DND-41 (cell line): ENCODE results near the gene ZC3H12A.

ENCODE experiments used
- ATAC-seq: fragments of 200-7000 bp; cut with Tn5 transposase; 3 replicates; pipeline ENCODE4 v1.9.1; 2021; ENCODE audit warnings: low read depth; ENCODE audit not compliant: insufficient read depth
- DNase-seq: peaks from one replicate; pipeline ENCODE4 v3.0.0-alpha.2; 2020
- H2AFZ ChIP-seq: 2 replicates; pipeline ENCODE4 v1.6.0; 2012; ENCODE audit warnings: low read depth, low read length
- H3K27ac ChIP-seq: 2 replicates; pipeline ENCODE4 v1.5.1; 2012; ENCODE audit warnings: low read length, inconsistent platforms
- H3K27me3 ChIP-seq: fragments of 200-600 bp; sonication (generic); 2 replicates; pipeline ENCODE4 v1.6.0; 2012; ENCODE audit warnings: low read length, mild to moderate bottlenecking, inconsistent platforms; ENCODE audit not compliant: insufficient read depth, poor library complexity
- H3K36me3 ChIP-seq: 2 replicates; pipeline ENCODE4 v1.5.1; 2012; ENCODE audit warnings: low read length, inconsistent platforms; ENCODE audit not compliant: insufficient read depth
- H3K4me1 ChIP-seq: 2 replicates; pipeline ENCODE4 v1.5.1; 2012; ENCODE audit warnings: mild to moderate bottlenecking, low read length; ENCODE audit not compliant: insufficient read depth
- H3K4me2 ChIP-seq: 2 replicates; pipeline ENCODE4 v1.6.0; 2012; ENCODE audit warnings: mild to moderate bottlenecking, moderate library complexity, low read length, inconsistent platforms; ENCODE audit not compliant: insufficient read depth
- H3K4me3 ChIP-seq, 2 experiments: fragments of 200-600 bp in 1 of 2; shearing (Covaris generic) in 1 of 2; 2 replicates each; pipeline ENCODE4 v1.5.1; 2012 to 2016; ENCODE audit warnings: inconsistent platforms in 2 of 2, low read length in 2 of 2, mild to moderate bottlenecking in 2 of 2, low read depth in 1 of 2, moderate library complexity in 1 of 2
- H3K79me2 ChIP-seq: 2 replicates; pipeline ENCODE4 v1.6.0; 2012; ENCODE audit warnings: low read length, inconsistent platforms; ENCODE audit not compliant: insufficient read depth
- H3K9ac ChIP-seq: 2 replicates; pipeline ENCODE4 v1.6.0; 2012; ENCODE audit warnings: low read depth, mild to moderate bottlenecking, inconsistent platforms, low read length, moderate library complexity
- H3K9me3 ChIP-seq: 2 replicates; pipeline ENCODE4 v1.5.1; 2012; ENCODE audit warnings: low read length, moderate library complexity, mild to moderate bottlenecking, inconsistent platforms; ENCODE audit not compliant: insufficient read depth, severe bottlenecking
- H4K20me1 ChIP-seq: 2 replicates; pipeline ENCODE4 v1.6.0; 2012; ENCODE audit warnings: low read length; ENCODE audit not compliant: insufficient read depth
- CTCF ChIP-seq: IDR thresholded peaks from 2 replicates; pipeline ENCODE4 v1.5.1; 2012; ENCODE audit warnings: borderline replicate concordance, low read length, moderate library complexity, mild to moderate bottlenecking; ENCODE audit not compliant: poor library complexity, severe bottlenecking; ENCODE audit errors: extremely low read depth
- EZH2 ChIP-seq: IDR thresholded peaks from 3 replicates; pipeline ENCODE4 v1.6.1; 2012; ENCODE audit warnings: borderline replicate concordance, low read depth, mild to moderate bottlenecking, moderate library complexity, low read length, inconsistent platforms; ENCODE audit not compliant: severe bottlenecking

The ZC3H12A gene

GRCh38 chr1:37449936-37450335 is 24.4 kb upstream of the ZC3H12A start:
- Histone ChIP-seq H3K4me2 (no peak overlapping the region), H2AFZ (no peak overlapping the region), H3K9me3 (no peaks in the 10 kb centered on the region), H3K27me3 (peaks cover 8% of the 10 kb centered on the region), H3K4me1 (no peaks in the 10 kb centered on the region), H3K4me3 (no peak overlapping the region), H3K36me3 (no peaks in the 10 kb centered on the region), H4K20me1 (0 out of 2 replicates have a peak, but pooled peaks cover 3% of the 10 kb centered on the region), H3K9ac (no peak overlapping the region), H3K79me2 (no peaks in the 10 kb centered on the region), H3K27ac (no peak overlapping the region)
- TF ChIP-seq EZH2: no peak
- TF ChIP-seq CTCF: no peak
- peak; percentile 64 for DNase-seq
- peak; percentile 81 for ATAC-seq

GRCh38 chr1:37452416-37452815 is 22.0 kb upstream of the ZC3H12A start:
- DNase-seq (no peak), ATAC-seq (no peak)
- H3K79me2 ChIP-seq: no peaks in the 10 kb centered on the region
- H4K20me1 ChIP-seq: 0 out of 2 replicates have a peak, but pooled peaks cover 3% of the 10 kb centered on the region
- no peak for TF ChIP-seq EZH2
- no peak for TF ChIP-seq CTCF
- H3K27me3 ChIP-seq: peaks cover 3% of the 10 kb centered on the region
- no peaks in the 10 kb centered on the region for H3K36me3 ChIP-seq
- H3K4me1 ChIP-seq: no peaks in the 10 kb centered on the region
- H3K4me2 ChIP-seq: no peak overlapping the region
- no peak overlapping the region for H3K27ac ChIP-seq
- no peaks in the 10 kb centered on the region for H3K9me3 ChIP-seq
- H3K4me3 ChIP-seq: no peak overlapping the region
- no peak overlapping the region for H2AFZ ChIP-seq
- H3K9ac ChIP-seq: no peak overlapping the region

- no peak overlapping the region for H3K4me2 ChIP-seq
- 0 out of 2 replicates have a peak, but pooled peaks cover 3% of the 10 kb centered on the region for H4K20me1 ChIP-seq
- no peaks in the 10 kb centered on the region for H3K36me3 ChIP-seq
- H3K4me1 ChIP-seq: no peaks in the 10 kb centered on the region
- no peaks in the 10 kb centered on the region for H3K9me3 ChIP-seq
- no peak for DNase-seq
- peaks cover 3% of the 10 kb centered on the region for H3K27me3 ChIP-seq
- TF ChIP-seq CTCF: no peak
- TF ChIP-seq EZH2: no peak
- no peak overlapping the region for H3K9ac ChIP-seq
- no peaks in the 10 kb centered on the region for H3K79me2 ChIP-seq
- no peak overlapping the region for H3K27ac ChIP-seq
- ATAC-seq: no peak
- no peak overlapping the region for H3K4me3 ChIP-seq
- H2AFZ ChIP-seq: no peak overlapping the region
Observed at GRCh38 chr1:37453647-37454046, 20.7 kb upstream of the ZC3H12A start.

- Histone ChIP-seq H3K36me3 (no peaks in the 10 kb centered on the region), H3K79me2 (no peaks in the 10 kb centered on the region), H3K4me2 (no peak overlapping the region), H3K9me3 (no peaks in the 10 kb centered on the region), H3K4me3 (no peak overlapping the region), H3K27me3 (no peaks in the 10 kb centered on the region), H2AFZ (no peak overlapping the region), H3K27ac (no peak overlapping the region), H3K9ac (no peak overlapping the region), H3K4me1 (no peaks in the 10 kb centered on the region), H4K20me1 (no peaks in the 10 kb centered on the region)
- no peak for TF ChIP-seq CTCF
- TF ChIP-seq EZH2: no peak
- no peak for ATAC-seq
- DNase-seq: no peak
Observed at GRCh38 chr1:37455516-37455915, 18.9 kb upstream of the ZC3H12A start.
